Activated T-helper 1 cell treated with anti-CD3 and anti-CD28 coated beads, Interleukin-2, amount 50 U/mL, for 16 hours (primary cell): ENCODE measurements around the gene UTRN.

Experiments used
- DNase-seq, 2 donors: peaks; one replicate each; pipeline ENCODE4 v3.0.0-alpha.2; 2020; ENCODE audit warnings: low read depth in 1 of 2, low spot score in 1 of 2

UTRN gene

DNA sequence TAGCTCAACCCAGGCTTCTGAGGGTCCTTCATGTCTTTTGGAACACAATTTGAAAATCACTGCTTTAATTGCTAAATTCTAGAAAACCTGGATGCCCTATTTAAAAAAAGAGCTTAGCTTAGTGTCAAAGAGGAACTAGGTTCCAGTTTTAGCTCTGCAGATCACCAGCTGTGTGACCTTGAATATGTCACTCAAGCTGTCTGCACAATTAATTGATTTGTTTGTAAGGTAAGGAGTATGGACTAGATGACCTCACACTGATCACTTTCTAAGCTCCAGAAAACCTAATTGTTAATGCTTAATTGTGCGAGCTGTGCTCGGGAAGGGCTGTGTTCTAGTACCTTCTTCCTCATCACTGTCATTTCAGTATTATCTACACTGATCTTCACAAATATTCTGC is 26.2 kb downstream of the UTRN start:
- DNase-seq = no peak

- no peak for DNase-seq
These were observed 28.9 kb downstream of the UTRN start for GRCh38 chr6:144314003-144314485.

GRCh38 chr6:144314562-144314961 is 29.4 kb downstream of the UTRN start:
- no peak for DNase-seq

- no peak for DNase-seq
These were observed 30.3 kb downstream of the UTRN start for GRCh38 chr6:144315226-144315980.

GRCh38 chr6:144315981-144316861 is 31.1 kb downstream of the UTRN start:
- DNase-seq = no peak

DNA sequence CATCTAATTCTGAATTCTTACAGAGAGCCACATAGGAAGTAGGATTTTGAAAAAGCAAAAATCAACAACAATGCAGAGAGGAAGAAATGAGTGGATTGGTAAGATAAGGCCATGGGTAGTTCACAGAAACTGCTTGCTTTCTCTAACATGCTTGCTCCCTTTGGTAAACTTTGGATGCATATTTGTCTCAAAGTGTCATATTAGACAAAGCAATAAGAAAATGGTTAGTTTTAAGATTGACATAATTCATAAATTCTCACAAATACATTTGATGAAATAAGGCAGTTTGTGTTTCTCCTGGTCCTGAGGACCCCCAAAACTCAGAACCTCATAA is 31.7 kb downstream of the UTRN start:
- no peak for DNase-seq

- no peak for DNase-seq
These were observed 32.6 kb downstream of the UTRN start for GRCh38 chr6:144317736-144318135.

DNA sequence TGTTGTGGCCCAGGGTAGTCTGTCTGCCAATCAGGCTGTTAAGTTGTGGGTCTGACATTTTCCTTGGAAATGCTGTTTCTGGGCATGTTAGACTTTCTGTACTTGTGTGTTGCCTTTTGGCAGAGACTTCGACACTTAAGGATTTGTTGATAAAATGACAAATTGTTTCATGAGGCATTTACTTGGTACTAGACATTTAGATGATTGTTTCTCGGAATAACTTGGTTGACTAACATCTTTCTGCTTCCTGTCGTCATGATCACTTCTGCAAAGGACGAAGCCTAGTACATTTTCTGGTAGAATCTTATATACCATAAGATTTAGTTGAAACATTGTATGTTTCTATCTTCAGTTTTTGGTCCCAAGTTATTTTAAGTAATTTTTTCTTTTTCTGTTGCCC is 34.1 kb downstream of the UTRN start:
- DNase-seq = no peak

GRCh38 chr6:144320741-144321140 is 35.6 kb downstream of the UTRN start:
- DNase-seq = no peak

DNA sequence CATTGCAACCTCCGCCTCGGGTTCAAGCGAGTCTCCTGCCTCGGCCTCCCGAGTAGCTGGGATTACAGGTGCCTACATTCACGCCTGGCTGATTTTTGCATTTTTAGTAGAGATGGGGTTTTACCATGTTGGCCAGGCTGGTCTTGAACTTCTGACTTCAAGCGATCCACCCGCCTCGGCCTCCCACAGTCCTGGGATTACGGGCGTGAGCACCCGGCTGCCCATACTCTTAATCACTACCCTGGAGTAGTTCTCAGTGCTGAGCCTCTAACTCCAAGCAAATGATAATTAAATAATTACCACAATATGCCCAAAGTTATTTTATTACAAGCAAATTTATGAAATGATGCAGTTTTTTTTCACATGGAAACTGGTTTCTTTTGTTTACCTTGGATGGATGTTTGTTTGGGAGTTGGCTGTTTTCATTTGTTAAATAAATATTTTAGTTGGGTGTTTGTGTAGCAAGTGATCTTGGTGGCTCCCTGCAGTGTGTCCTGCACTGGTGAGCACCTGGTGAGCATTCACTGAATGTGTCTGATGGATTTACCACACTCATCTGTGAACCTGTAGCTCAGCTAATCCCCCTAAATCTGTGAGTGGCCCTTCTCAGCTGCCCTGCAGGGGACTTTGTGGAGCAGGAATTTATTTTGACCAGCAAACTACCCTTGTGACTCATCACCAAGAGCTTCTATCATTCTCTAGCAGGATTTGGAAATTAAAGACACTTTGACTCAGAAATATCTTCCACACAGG is 36.9 kb downstream of the UTRN start:
- DNase-seq = no peak

DNA sequence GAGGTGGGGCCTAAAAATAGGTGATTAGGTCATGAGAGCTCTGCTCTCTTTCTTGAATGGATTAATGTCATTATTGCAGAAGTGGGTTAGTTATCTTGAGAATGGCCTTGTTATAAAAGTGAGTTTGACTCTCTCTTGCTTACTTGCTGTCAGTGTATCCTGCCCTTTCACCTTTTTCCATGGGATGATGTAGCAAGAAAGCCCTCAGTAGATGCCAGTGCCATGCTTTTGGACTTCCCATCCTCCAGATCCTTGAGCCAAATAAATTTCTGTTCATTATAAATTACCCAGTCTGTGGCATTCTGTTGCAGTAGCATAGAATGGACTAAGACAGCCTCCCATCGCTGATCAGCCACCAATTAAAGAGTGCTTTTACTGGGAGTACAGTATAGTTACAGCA is 40.1 kb downstream of the UTRN start:
- no peak for DNase-seq

DNA sequence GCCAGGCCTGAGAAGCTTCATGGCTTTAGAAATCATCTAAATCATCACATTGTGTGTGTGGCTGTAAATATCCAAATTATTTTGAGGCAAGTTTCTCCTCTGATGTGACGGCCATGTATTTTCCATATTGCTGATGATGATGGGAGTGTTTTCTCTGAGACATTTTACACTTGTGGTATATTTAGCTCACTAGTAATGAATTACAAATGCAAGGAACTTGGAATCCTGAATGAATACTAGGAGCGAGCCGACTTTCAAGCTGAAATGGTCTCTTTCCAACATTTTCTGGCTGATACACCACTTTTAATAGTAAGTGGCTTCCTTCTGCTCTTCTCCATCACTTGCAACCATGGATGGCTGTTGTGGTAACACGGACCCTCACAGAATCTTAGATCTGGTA is 41.3 kb downstream of the UTRN start:
- no peak for DNase-seq

- no peak for DNase-seq
These were observed 41.9 kb downstream of the UTRN start for GRCh38 chr6:144327081-144327480.

- DNase-seq = no peak
These were observed 45.2 kb downstream of the UTRN start for GRCh38 chr6:144330017-144330987.

DNA sequence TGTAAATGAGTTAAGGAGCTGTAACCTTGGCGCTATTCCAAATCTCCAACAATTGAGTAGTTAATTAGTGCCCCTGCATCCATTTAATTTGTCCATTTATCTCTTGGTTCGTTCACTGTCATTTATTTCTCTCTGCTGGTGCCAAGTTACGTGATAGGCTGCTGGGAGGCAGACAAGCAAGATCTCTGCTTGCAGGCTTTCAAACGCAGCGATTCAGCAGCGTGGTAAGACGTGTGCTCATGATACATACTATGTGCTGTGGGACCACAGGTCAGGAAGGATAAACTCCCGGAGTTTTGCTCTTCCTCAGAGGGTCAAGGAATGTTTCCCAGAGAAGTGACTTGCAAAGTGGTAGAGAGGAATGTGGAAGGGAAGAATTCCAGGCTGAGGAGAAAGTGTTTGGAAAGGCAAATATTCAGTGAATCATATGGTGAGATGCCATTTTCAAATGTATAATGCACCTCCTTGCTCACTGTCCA is 46.4 kb downstream of the UTRN start:
- no peak for DNase-seq

GRCh38 chr6:144332177-144332576 is 47.0 kb downstream of the UTRN start:
- DNase-seq = no peak

GRCh38 chr6:144334150-144334708 is 49.1 kb downstream of the UTRN start:
- peak in 1 of 2 donors; percentile 40 for DNase-seq
